H9 (cell line): ENCODE results near the gene SCRN1. TPM values are rescaled to one million over a fixed set of nuclear protein-coding genes. Genes with fewer than 3 reads are reported as not detected.

ENCODE experiments used
- DNase-seq: peaks from one replicate; pipeline ENCODE4 v3.0.0-alpha.2; 2017
- H2AFZ ChIP-seq: one replicate; pipeline ENCODE4 v1.6.1; 2013; ENCODE audit warnings: mild to moderate bottlenecking, low read length, control low read depth, moderate library complexity
- H2AK5ac ChIP-seq: 2 replicates; pipeline ENCODE4 v1.6.1; 2013; ENCODE audit warnings: low read length, control low read depth, mixed read lengths; ENCODE audit not compliant: insufficient read length
- H2BK120ac ChIP-seq: one replicate; pipeline ENCODE4 v1.6.1; 2013; ENCODE audit warnings: low read depth, mild to moderate bottlenecking, low read length, control low read depth, inconsistent platforms; ENCODE audit not compliant: poor library complexity, severe bottlenecking
- H2BK12ac ChIP-seq: 2 replicates; pipeline ENCODE4 v1.6.1; 2013; ENCODE audit warnings: low read length, control low read depth, mixed read lengths, low read depth; ENCODE audit not compliant: insufficient read length
- H2BK15ac ChIP-seq: 2 replicates; pipeline ENCODE4 v1.6.1; 2013; ENCODE audit warnings: low read depth, low read length, control low read depth
- H2BK20ac ChIP-seq: one replicate; pipeline ENCODE4 v1.6.1; 2013; ENCODE audit warnings: low read depth, mild to moderate bottlenecking, low read length, control low read depth, inconsistent platforms; ENCODE audit not compliant: poor library complexity, severe bottlenecking
- H2BK5ac ChIP-seq: 2 replicates; pipeline ENCODE4 v1.6.1; 2013; ENCODE audit warnings: low read length, control low read depth, mixed read lengths; ENCODE audit not compliant: insufficient read length
- H3K14ac ChIP-seq: 2 replicates; pipeline ENCODE4 v1.6.1; 2013; ENCODE audit warnings: low read length, control low read depth; ENCODE audit not compliant: insufficient read depth
- H3K18ac ChIP-seq: 2 replicates; pipeline ENCODE4 v1.6.1; 2013; ENCODE audit warnings: low read depth, mild to moderate bottlenecking, mixed read lengths, low read length, control low read depth; ENCODE audit not compliant: insufficient read length
- H3K23ac ChIP-seq: 2 replicates; pipeline ENCODE4 v1.6.1; 2013; ENCODE audit warnings: low read length, control low read depth, mixed read lengths, low read depth; ENCODE audit not compliant: insufficient read length
- H3K23me2 ChIP-seq: 2 replicates; pipeline ENCODE4 v1.6.1; 2013; ENCODE audit warnings: low read depth, mild to moderate bottlenecking, mixed read lengths, low read length, control low read depth; ENCODE audit not compliant: insufficient read length, poor library complexity, severe bottlenecking
- H3K27ac ChIP-seq: 2 replicates; pipeline ENCODE4 v1.5.1; 2013; ENCODE audit warnings: low read length, control low read depth, mixed read lengths, low read depth; ENCODE audit not compliant: insufficient read length
- H3K27me3 ChIP-seq: 2 replicates; pipeline ENCODE4 v1.6.1; 2013; ENCODE audit warnings: low read length, control low read depth, inconsistent platforms; ENCODE audit not compliant: insufficient read depth
- H3K4ac ChIP-seq: 2 replicates; pipeline ENCODE4 v1.6.1; 2013; ENCODE audit warnings: low read depth, mild to moderate bottlenecking, control low read depth, inconsistent platforms, low read length, moderate library complexity
- H3K4me1 ChIP-seq: 2 replicates; pipeline ENCODE4 v1.6.1; 2013; ENCODE audit warnings: low read length, control low read depth, inconsistent platforms; ENCODE audit not compliant: insufficient read depth
- H3K4me2 ChIP-seq: 2 replicates; pipeline ENCODE4 v1.6.1; 2013; ENCODE audit warnings: low read length, control low read depth, mixed read lengths; ENCODE audit not compliant: insufficient read length, insufficient read depth
- H3K56ac ChIP-seq: 2 replicates; pipeline ENCODE4 v1.6.1; 2013; ENCODE audit warnings: low read depth, mild to moderate bottlenecking, mixed read lengths, low read length, control low read depth; ENCODE audit not compliant: insufficient read length
- H3K79me1 ChIP-seq: 2 replicates; pipeline ENCODE4 v1.6.1; 2013; ENCODE audit warnings: low read depth, mild to moderate bottlenecking, moderate library complexity, low read length, control low read depth, inconsistent platforms; ENCODE audit not compliant: insufficient read depth, poor library complexity, severe bottlenecking
- H3K79me2 ChIP-seq: 2 replicates; pipeline ENCODE4 v1.6.1; 2013; ENCODE audit warnings: low read length, control low read depth, inconsistent platforms; ENCODE audit not compliant: insufficient read depth
- H3K9ac ChIP-seq: 2 replicates; pipeline ENCODE4 v1.6.1; 2013; ENCODE audit warnings: low read length, control low read depth, mixed read lengths; ENCODE audit not compliant: insufficient read length; ENCODE audit errors: extremely low read depth
- H3K9me3 ChIP-seq: one replicate; pipeline ENCODE4 v1.6.1; 2013; ENCODE audit warnings: low read depth, low read length, inconsistent platforms; ENCODE audit not compliant: control insufficient read depth
- H3T11ph ChIP-seq: one replicate; pipeline ENCODE4 v1.6.1; 2013; ENCODE audit warnings: mild to moderate bottlenecking, low read length, control low read depth, inconsistent platforms
- H4K20me1 ChIP-seq: one replicate; pipeline ENCODE4 v1.6.1; 2013; ENCODE audit not compliant: control insufficient read depth, insufficient read length, insufficient read depth
- H4K5ac ChIP-seq: 2 replicates; pipeline ENCODE4 v1.6.1; 2013; ENCODE audit warnings: low read depth, mild to moderate bottlenecking, mixed read lengths, low read length, control low read depth; ENCODE audit not compliant: insufficient read length
- H4K8ac ChIP-seq: replicated peaks from 2 replicates; pipeline ENCODE4 v1.6.1; 2013; ENCODE audit warnings: low read length, control low read depth, mixed read lengths, low read depth; ENCODE audit not compliant: insufficient read length
- H4K91ac ChIP-seq: 2 replicates; pipeline ENCODE4 v1.6.1; 2013; ENCODE audit warnings: low read depth, mild to moderate bottlenecking, moderate library complexity, mixed read lengths, low read length, control low read depth; ENCODE audit not compliant: insufficient read length
- H3K27ac Mint-ChIP-seq, 3 experiments: 2 replicates in 2 of 3; 3 replicates in 1 of 3; pipeline ENCODE4 v1.8.0; 2020 to 2021; ENCODE audit warnings: mixed read lengths in 3 of 3, mild to moderate bottlenecking in 1 of 3, moderate library complexity in 1 of 3
- H3K27me3 Mint-ChIP-seq: 2 replicates; pipeline ENCODE4 v1.8.0; 2021; ENCODE audit warnings: low read depth, mild to moderate bottlenecking, moderate library complexity, mixed read lengths
- H3K36me3 Mint-ChIP-seq, 3 experiments: 2 replicates in 2 of 3; 3 replicates in 1 of 3; pipeline ENCODE4 v1.8.0; 2020 to 2021; ENCODE audit warnings: low read depth in 3 of 3, mixed read lengths in 3 of 3; ENCODE audit not compliant: insufficient read depth in 1 of 3
- H3K4me1 Mint-ChIP-seq, 2 experiments: 2 replicates each; pipeline ENCODE4 v1.8.0; 2020; ENCODE audit warnings: mixed read lengths in 2 of 2
- H3K4me3 Mint-ChIP-seq, 2 experiments: 2 replicates in 1 of 2; 3 replicates in 1 of 2; pipeline ENCODE4 v1.8.0; 2020 to 2021; ENCODE audit warnings: mild to moderate bottlenecking in 2 of 2, mixed read lengths in 2 of 2, moderate library complexity in 1 of 2
- H3K9me3 Mint-ChIP-seq, 2 experiments: 2 replicates in 1 of 2; 3 replicates in 1 of 2; pipeline ENCODE4 v1.8.0; 2020; ENCODE audit warnings: mild to moderate bottlenecking in 2 of 2, mixed read lengths in 2 of 2, moderate library complexity in 1 of 2
- WGBS: extraction: QIAGEN DNeasy Blood & Tissue Kit; methylation state at CpG from one replicate; pipeline ENCODE4 v1.1.7; 2013; ENCODE audit warnings: missing lambda C conversion rate, low lambda C conversion rate, mixed read lengths; ENCODE audit not compliant: insufficient read length; ENCODE audit errors: extremely low coverage; 5-methylcytosine and 5-hydroxymethylcytosine counted together
- total RNA-seq: library from RNA; stranded (reverse); gene quantifications from 2 replicates; pipeline ENCODE4 v1.2.1, GENCODE V29; 2021
- TF ChIP-seq, protein P1 (sequence below): fragments of 200-600 bp; sonication (generic); conservative IDR thresholded peaks from 3 replicates; pipeline ENCODE4 v1.8.0; 2021; ENCODE audit warnings: antibody characterized with exemption, mild to moderate bottlenecking

The SCRN1 gene
- total RNA-seq, 1 experiment from 2014 or later: 101 TPM

DNA sequence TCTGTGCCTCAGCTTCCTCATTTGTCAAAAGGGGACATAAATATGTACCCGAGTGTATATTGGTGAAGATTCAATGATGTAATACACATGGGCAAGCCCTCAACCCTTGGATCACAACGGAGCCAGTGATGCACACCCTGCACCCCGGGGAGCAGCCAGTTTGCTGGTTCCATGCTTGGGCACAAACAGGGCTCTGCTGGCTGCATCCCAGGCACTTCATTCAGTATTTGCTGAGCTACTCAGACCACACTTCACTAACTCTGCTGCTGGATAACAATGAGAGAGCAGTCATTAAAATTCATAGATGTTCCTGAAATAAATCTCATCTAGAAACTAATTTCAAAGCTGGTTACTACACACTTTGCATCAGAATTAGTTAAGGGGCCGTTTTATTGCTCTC lies 72.0 kb downstream of the SCRN1 start:
- no peak overlapping the region for H4K5ac ChIP-seq
- no peak overlapping the region for H3T11ph ChIP-seq
- no peak overlapping the region for H2BK120ac ChIP-seq
- no peak overlapping the region for H3K9ac ChIP-seq
- Mint-ChIP-seq H3K36me3 (peaks cover 0 to 34% (median 8%) of the 10 kb centered on the region in 3 experiments; a peak in 6 of 7 replicates), H3K4me3 (no peak overlapping the region), H3K27ac (no peak overlapping the region; a peak in 1 of 7 replicates), H3K27me3 (no peaks in the 10 kb centered on the region), H3K9me3 (no peaks in the 10 kb centered on the region), H3K4me1 (peaks cover 3 to 5% of the 10 kb centered on the region in 2 experiments; a peak in 2 of 4 replicates)
- H2AFZ ChIP-seq: no peak overlapping the region
- no peak overlapping the region for H4K91ac ChIP-seq
- no peaks in the 10 kb centered on the region for H3K79me1 ChIP-seq
- H3K18ac ChIP-seq: no peak overlapping the region
- no peaks in the 10 kb centered on the region for H3K4me1 ChIP-seq
- DNase-seq: no peak
- no peaks in the 10 kb centered on the region for H3K79me2 ChIP-seq
- no peaks in the 10 kb centered on the region for H3K23me2 ChIP-seq
- H3K14ac ChIP-seq: no peak overlapping the region
- no peak overlapping the region for H2BK20ac ChIP-seq
- H3K27ac ChIP-seq: no peak overlapping the region
- H2AK5ac ChIP-seq: no peak overlapping the region
- no CpG with 5 or more reads among the region's 4 CpGs for WGBS
- no peak overlapping the region for H2BK5ac ChIP-seq
- H3K4me2 ChIP-seq: no peak overlapping the region
- no peak overlapping the region for H2BK15ac ChIP-seq
- TF ChIP-seq, protein P1, sequence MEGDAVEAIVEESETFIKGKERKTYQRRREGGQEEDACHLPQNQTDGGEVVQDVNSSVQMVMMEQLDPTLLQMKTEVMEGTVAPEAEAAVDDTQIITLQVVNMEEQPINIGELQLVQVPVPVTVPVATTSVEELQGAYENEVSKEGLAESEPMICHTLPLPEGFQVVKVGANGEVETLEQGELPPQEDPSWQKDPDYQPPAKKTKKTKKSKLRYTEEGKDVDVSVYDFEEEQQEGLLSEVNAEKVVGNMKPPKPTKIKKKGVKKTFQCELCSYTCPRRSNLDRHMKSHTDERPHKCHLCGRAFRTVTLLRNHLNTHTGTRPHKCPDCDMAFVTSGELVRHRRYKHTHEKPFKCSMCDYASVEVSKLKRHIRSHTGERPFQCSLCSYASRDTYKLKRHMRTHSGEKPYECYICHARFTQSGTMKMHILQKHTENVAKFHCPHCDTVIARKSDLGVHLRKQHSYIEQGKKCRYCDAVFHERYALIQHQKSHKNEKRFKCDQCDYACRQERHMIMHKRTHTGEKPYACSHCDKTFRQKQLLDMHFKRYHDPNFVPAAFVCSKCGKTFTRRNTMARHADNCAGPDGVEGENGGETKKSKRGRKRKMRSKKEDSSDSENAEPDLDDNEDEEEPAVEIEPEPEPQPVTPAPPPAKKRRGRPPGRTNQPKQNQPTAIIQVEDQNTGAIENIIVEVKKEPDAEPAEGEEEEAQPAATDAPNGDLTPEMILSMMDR: no peak
- H4K20me1 ChIP-seq: no peaks in the 10 kb centered on the region
- H3K56ac ChIP-seq: no peak overlapping the region
- no peaks in the 10 kb centered on the region for H3K9me3 ChIP-seq
- H4K8ac ChIP-seq: no peak overlapping the region
- no peak overlapping the region for H2BK12ac ChIP-seq
- no peak overlapping the region for H3K23ac ChIP-seq
- H3K4ac ChIP-seq: no peak overlapping the region
- H3K27me3 ChIP-seq: no peaks in the 10 kb centered on the region
